HEK293 (cell line): Measurements from ENCODE around the gene EIF4E3.

ENCODE experiments used
- CTCF ChIA-PET: fragments of 350-600 bp; formaldehyde crosslinking; extraction: SDS; loops from one replicate; lab custom pipeline; 2021; ENCODE audit warnings: antibody characterized with exemption; lab: Yijun Ruan, JAX
- POLR2A ChIA-PET: fragments of 300-600 bp; formaldehyde crosslinking; extraction: SDS; loops from one replicate; lab custom pipeline; 2020; ENCODE audit warnings: antibody characterized with exemption, inconsistent platforms; lab: Yijun Ruan, JAX
- H3K27ac ChIP-seq: fragments of 200-500 bp; sonication (Bioruptor generic); 2 replicates; pipeline ENCODE4 v1.5.1; 2014; ENCODE audit warnings: low read depth, low read length, control low read depth, inconsistent platforms; ENCODE audit errors: extremely low read depth
- H3K36me3 ChIP-seq, 2 experiments: fragments of 200-500 bp in 1 of 2; sonication (Bioruptor generic) in 1 of 2; 1 replicate in 1 of 2; 2 replicates in 1 of 2; pipeline ENCODE4 v1.5.1; 2014 to 2017; ENCODE audit warnings: inconsistent platforms in 2 of 2, low read length in 2 of 2; ENCODE audit not compliant: control insufficient read depth in 2 of 2, insufficient read depth in 1 of 2
- H3K4me1 ChIP-seq: fragments of 200-500 bp; sonication (Bioruptor generic); 2 replicates; pipeline ENCODE4 v1.5.1; 2014; ENCODE audit warnings: mild to moderate bottlenecking, low read length, inconsistent platforms; ENCODE audit not compliant: control insufficient read depth, insufficient read depth
- H3K4me3 ChIP-seq: 2 replicates; pipeline ENCODE4 v1.5.1; 2011; ENCODE audit warnings: low read depth, mild to moderate bottlenecking, control low read depth, low read length, moderate library complexity
- H3K9me3 ChIP-seq: fragments of 200-500 bp; sonication (Bioruptor generic); 2 replicates; pipeline ENCODE4 v1.5.1; 2014; ENCODE audit warnings: low read depth, low read length, inconsistent platforms; ENCODE audit not compliant: control insufficient read depth, insufficient read depth
- BCL6B ChIP-seq: fragments of 450-650 bp; formaldehyde crosslinking; IDR thresholded peaks from 2 replicates; pipeline ENCODE4 v1.5.1; 2017; ENCODE audit warnings: missing biosample characterization, missing genetic modification characterization
- FEZF1 ChIP-seq: fragments of 450-650 bp; formaldehyde crosslinking; IDR thresholded peaks from 2 replicates; pipeline ENCODE4 v1.5.1; 2016; ENCODE audit warnings: missing biosample characterization, missing genetic modification characterization
- INSM2 ChIP-seq: fragments of 450-650 bp; formaldehyde crosslinking; IDR thresholded peaks from 2 replicates; pipeline ENCODE4 v1.5.1; 2016; ENCODE audit warnings: missing biosample characterization, missing genetic modification characterization
- KLF8 ChIP-seq: fragments of 450-650 bp; formaldehyde crosslinking; IDR thresholded peaks from 2 replicates; pipeline ENCODE4 v1.5.1; 2016; ENCODE audit warnings: missing biosample characterization, missing genetic modification characterization
- MZF1 ChIP-seq: fragments of 450-650 bp; formaldehyde crosslinking; IDR thresholded peaks from 2 replicates; pipeline ENCODE4 v1.5.1; 2017; ENCODE audit warnings: missing biosample characterization, missing genetic modification characterization, borderline replicate concordance
- PRDM1 ChIP-seq: fragments of 450-650 bp; formaldehyde crosslinking; IDR thresholded peaks from 2 replicates; pipeline ENCODE4; 2016; ENCODE audit warnings: missing biosample characterization, missing genetic modification characterization
- ZNF221 ChIP-seq: fragments of 450-650 bp; formaldehyde crosslinking; IDR thresholded peaks from 2 replicates; pipeline ENCODE4 v1.5.1; 2017; ENCODE audit warnings: missing biosample characterization, missing genetic modification characterization, borderline replicate concordance
- ZNF23 ChIP-seq: fragments of 450-650 bp; formaldehyde crosslinking; IDR thresholded peaks from 2 replicates; pipeline ENCODE4 v1.5.1; 2016; ENCODE audit warnings: missing biosample characterization, missing genetic modification characterization, borderline replicate concordance
- ZNF239 ChIP-seq: fragments of 450-650 bp; formaldehyde crosslinking; IDR thresholded peaks from 2 replicates; pipeline ENCODE4 v1.5.1; 2016; ENCODE audit warnings: missing biosample characterization, missing genetic modification characterization
- ZNF311 ChIP-seq: fragments of 450-650 bp; formaldehyde crosslinking; IDR thresholded peaks from 2 replicates; pipeline ENCODE4 v1.5.1; 2017; ENCODE audit warnings: missing biosample characterization, missing genetic modification characterization, borderline replicate concordance
- ZNF391 ChIP-seq: fragments of 450-650 bp; formaldehyde crosslinking; IDR thresholded peaks from 2 replicates; pipeline ENCODE4 v1.5.1; 2016; ENCODE audit warnings: low read depth, missing biosample characterization, missing genetic modification characterization, borderline replicate concordance
- ZNF48 ChIP-seq: fragments of 450-650 bp; formaldehyde crosslinking; IDR thresholded peaks from 2 replicates; pipeline ENCODE4 v1.5.1; 2016; ENCODE audit warnings: missing biosample characterization, missing genetic modification characterization
- ZNF623 ChIP-seq: fragments of 450-650 bp; formaldehyde crosslinking; IDR thresholded peaks from 2 replicates; pipeline ENCODE4 v1.5.1; 2016; ENCODE audit warnings: missing biosample characterization, missing genetic modification characterization
- ZNF660 ChIP-seq: fragments of 450-650 bp; IDR thresholded peaks from 2 replicates; pipeline ENCODE4 v1.5.1; 2018; ENCODE audit warnings: missing biosample characterization, mild to moderate bottlenecking, missing genetic modification characterization
- ZNF777 ChIP-seq: fragments of 450-650 bp; formaldehyde crosslinking; IDR thresholded peaks from 2 replicates; pipeline ENCODE4 v1.5.1; 2017; ENCODE audit warnings: missing biosample characterization, missing genetic modification characterization, borderline replicate concordance
- TF ChIP-seq, protein P1 (sequence below): fragments of 450-650 bp; formaldehyde crosslinking; IDR thresholded peaks from 2 replicates; pipeline ENCODE4 v1.5.1; 2016; ENCODE audit warnings: missing biosample characterization, missing genetic modification characterization, borderline replicate concordance

Gene EIF4E3

GRCh38 chr3:71681224-71681668, 44.0 kb downstream of the EIF4E3 start:
- Histone ChIP-seq H3K4me1 (no peaks in the 10 kb centered on the region; the same call in 1 of the 2 replicates), H3K27ac (no peak overlapping the region), H3K9me3 (no peaks in the 10 kb centered on the region), H3K36me3 (peaks cover 0 to under 1% of the 10 kb centered on the region in 2 experiments; a peak in 2 of 3 replicates), H3K4me3 (no peak overlapping the region)
- ChIA-PET CTCF (interaction anchor here (0.6 to 2.1 kb wide), 8 partner anchors 12 to 1131 kb away, joined by 3 to 7 read pairs (median 4); no protein-coding TSS in a partner anchor), POLR2A (no interaction called here)
- TF ChIP-seq PRDM1 (tag by site-specific recombination) = no peak

GRCh38 chr3:71680603-71681002, 44.6 kb downstream of the EIF4E3 start:
- H3K4me3 ChIP-seq = no peak overlapping the region
- POLR2A ChIA-PET = no interaction called here
- no peaks in the 10 kb centered on the region; the same call in 1 of the 2 replicates for H3K4me1 ChIP-seq
- no peak overlapping the region for H3K27ac ChIP-seq
- no peaks in the 10 kb centered on the region for H3K36me3 ChIP-seq
- no peak for TF ChIP-seq INSM2 (tag by site-specific recombination)
- TF ChIP-seq ZNF311 (tag by site-specific recombination) = no peak
- TF ChIP-seq FEZF1 = no peak
- CTCF ChIA-PET = interaction anchor here (0.6 to 2.1 kb wide), 7 partner anchors 13 to 781 kb away, joined by 3 to 7 read pairs (median 4); no protein-coding TSS in a partner anchor
- no peaks in the 10 kb centered on the region for H3K9me3 ChIP-seq

- no peaks in the 10 kb centered on the region for H3K9me3 ChIP-seq
- H3K27ac ChIP-seq = no peak overlapping the region
- H3K4me1 ChIP-seq = no peaks in the 10 kb centered on the region
- TF ChIP-seq BCL6B (tag by site-specific recombination) (no peak), ZNF623 (tag by site-specific recombination) (no peak), ZNF23 (tag by site-specific recombination) (no peak), KLF8 (tag by site-specific recombination) (no peak), MZF1 (tag by site-specific recombination) (no peak), ZNF48 (tag by site-specific recombination) (no peak), ZNF660 (tag by site-specific recombination) (no peak)
- TF ChIP-seq, protein P1, sequence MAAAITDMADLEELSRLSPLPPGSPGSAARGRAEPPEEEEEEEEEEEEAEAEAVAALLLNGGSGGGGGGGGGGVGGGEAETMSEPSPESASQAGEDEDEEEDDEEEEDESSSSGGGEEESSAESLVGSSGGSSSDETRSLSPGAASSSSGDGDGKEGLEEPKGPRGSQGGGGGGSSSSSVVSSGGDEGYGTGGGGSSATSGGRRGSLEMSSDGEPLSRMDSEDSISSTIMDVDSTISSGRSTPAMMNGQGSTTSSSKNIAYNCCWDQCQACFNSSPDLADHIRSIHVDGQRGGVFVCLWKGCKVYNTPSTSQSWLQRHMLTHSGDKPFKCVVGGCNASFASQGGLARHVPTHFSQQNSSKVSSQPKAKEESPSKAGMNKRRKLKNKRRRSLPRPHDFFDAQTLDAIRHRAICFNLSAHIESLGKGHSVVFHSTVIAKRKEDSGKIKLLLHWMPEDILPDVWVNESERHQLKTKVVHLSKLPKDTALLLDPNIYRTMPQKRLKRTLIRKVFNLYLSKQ (tag by site-specific recombination) = no peak
- no peaks in the 10 kb centered on the region for H3K36me3 ChIP-seq
- H3K4me3 ChIP-seq = no peak overlapping the region
- ChIA-PET POLR2A (no interaction called here), CTCF (no interaction called here)
These were observed 48.3 kb downstream of the EIF4E3 start for GRCh38 chr3:71676931-71677330.

DNA sequence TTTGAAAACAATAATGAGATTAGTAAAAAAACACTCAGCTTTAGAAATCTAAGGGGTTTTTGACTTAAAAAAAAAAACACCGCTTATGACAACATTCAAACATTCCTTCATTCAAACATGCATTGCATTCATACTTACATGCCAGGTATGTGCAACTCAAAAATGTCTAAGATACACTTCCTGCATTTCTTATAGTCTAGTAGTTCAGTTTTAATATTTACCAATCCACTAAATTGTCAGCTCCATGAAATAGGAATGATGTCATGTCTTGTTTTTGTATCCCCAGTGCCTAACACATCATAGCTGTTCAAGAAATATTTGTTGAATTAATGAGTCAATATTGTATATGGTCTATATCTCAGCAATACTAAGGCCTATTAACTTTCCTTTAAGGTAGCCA, 51.7 kb downstream of the EIF4E3 start:
- Histone ChIP-seq H3K4me3 (no peak overlapping the region), H3K27ac (no peak overlapping the region), H3K4me1 (no peaks in the 10 kb centered on the region), H3K9me3 (no peaks in the 10 kb centered on the region), H3K36me3 (no peaks in the 10 kb centered on the region)
- POLR2A ChIA-PET = no interaction called here
- CTCF ChIA-PET = no interaction called here
- TF ChIP-seq ZNF391 (tag by site-specific recombination) (no peak), ZNF239 (tag by site-specific recombination) (no peak), ZNF777 (tag by site-specific recombination) (no peak), ZNF221 (tag by site-specific recombination) (no peak)
